ENCODE results near the gene EIF3K.

EIF3K gene

DNA sequence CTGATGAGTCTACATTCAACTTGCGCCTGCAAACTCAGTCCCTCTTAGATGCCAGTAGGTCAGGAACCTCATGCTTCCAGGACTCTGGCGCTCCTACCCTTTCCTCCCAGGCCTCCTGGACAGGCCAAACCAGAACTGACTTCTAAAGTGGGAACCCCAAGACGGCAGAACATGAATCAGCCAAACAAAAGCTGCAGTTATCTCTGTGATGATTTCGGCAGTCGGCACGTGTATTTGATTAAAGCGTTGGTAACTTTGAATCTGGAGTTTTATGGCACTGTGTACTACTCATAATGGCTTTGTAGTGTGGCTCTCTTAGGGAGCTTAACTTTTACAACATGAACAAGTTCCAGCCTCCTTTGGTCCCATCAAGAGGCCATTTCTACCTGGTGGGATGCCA is 42.1 kb downstream of the EIF3K start:
- POLR2A ChIA-PET (ENCODE audit: low non-redundant PET), result interaction anchor here (1.4 kb wide), 1 partner anchor 22 kb away, joined by 4 read pairs; no protein-coding TSS in a partner anchor
- CTCF ChIA-PET, result no interaction called here

DNA sequence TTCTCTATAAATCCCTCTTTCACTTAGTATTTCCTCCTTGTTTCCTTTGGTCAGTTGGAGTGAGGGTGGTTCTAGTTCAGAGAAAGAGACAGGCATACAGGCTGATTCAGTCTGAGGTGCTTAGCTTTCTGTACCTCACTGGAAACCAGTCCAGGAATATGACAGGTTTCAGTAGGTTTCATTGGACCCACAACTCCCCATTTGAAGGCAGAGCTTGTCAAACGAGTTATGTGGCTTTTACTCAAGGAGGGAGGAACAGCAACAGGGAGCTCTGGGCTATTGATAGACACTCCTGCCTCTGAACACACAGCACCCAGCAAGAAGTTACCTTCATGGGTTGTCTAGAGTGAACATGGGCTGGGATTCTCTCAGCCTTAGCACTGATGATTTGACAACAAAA is 43.0 kb downstream of the EIF3K start:
- CTCF ChIA-PET, result interaction anchor here (0.7 to 1.0 kb wide), 2 partner anchors 26 to 152 kb away, joined by 3 to 8 read pairs; no protein-coding TSS in a partner anchor
- peak overlapping the region; percentile 98 for H3K27ac ChIP-seq
- TF ChIP-seq, protein P1, sequence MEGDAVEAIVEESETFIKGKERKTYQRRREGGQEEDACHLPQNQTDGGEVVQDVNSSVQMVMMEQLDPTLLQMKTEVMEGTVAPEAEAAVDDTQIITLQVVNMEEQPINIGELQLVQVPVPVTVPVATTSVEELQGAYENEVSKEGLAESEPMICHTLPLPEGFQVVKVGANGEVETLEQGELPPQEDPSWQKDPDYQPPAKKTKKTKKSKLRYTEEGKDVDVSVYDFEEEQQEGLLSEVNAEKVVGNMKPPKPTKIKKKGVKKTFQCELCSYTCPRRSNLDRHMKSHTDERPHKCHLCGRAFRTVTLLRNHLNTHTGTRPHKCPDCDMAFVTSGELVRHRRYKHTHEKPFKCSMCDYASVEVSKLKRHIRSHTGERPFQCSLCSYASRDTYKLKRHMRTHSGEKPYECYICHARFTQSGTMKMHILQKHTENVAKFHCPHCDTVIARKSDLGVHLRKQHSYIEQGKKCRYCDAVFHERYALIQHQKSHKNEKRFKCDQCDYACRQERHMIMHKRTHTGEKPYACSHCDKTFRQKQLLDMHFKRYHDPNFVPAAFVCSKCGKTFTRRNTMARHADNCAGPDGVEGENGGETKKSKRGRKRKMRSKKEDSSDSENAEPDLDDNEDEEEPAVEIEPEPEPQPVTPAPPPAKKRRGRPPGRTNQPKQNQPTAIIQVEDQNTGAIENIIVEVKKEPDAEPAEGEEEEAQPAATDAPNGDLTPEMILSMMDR (conservative IDR thresholded peaks at IDR 0.05; ENCODE audit: low read depth), result no peak
- POLR2A ChIA-PET (ENCODE audit: low non-redundant PET), result interaction anchor here (1.4 kb wide), 1 partner anchor 22 kb away, joined by 4 read pairs; no protein-coding TSS in a partner anchor
- no peak for DNase-seq (ENCODE audit: low spot score)

More for the DNA sequence above, 42.1 kb downstream of the EIF3K start:
- TF ChIP-seq, protein P1 (conservative IDR thresholded peaks at IDR 0.05; ENCODE audit: low read depth), result no peak
- peak overlapping the region; percentile 98 for H3K27ac ChIP-seq
- DNase-seq (ENCODE audit: low spot score), result no peak

DNA sequence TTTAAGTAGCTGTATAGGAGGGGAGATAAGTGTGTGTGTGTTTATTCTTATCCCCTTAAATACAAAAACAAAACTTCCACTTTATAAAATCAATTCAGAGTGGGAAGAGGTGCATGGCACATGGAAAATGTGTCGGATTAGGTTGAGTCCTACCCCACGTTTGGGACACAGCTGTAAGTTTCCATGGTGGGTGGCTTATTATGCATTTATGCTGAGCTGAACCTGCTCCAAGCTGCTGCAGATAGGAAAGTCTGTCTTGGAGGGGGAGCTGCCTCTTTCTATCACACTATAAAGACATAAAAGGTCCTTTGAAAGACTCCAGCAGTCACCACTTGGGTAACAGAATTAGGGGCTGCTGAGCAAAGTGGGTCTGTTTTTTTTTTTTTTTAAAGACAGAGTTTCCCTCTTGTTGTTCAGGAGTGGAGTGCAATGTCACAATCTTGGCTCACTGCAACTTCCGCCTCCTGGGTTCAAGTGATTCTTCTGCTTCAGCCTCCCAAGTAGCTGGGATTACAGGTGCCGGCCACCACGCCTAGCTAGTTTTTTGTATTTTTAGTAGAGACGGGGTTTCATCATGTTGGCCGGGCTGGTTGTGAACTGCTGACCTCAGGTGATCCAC is 43.7 kb downstream of the EIF3K start:
- H3K27ac ChIP-seq, result peak overlapping the region; percentile 98
- POLR2A ChIA-PET (ENCODE audit: low non-redundant PET), result interaction anchor here (1.2 to 1.4 kb wide), 2 partner anchors 21 to 24 kb away, joined by 3 to 4 read pairs; no protein-coding TSS in a partner anchor
- no peak for DNase-seq (ENCODE audit: low spot score)
- TF ChIP-seq, protein P1 (conservative IDR thresholded peaks at IDR 0.05; ENCODE audit: low read depth), result no peak
- CTCF ChIA-PET, result interaction anchor here (1.0 to 1.1 kb wide), 2 partner anchors 18 to 25 kb away, joined by 5 to 8 read pairs; no protein-coding TSS in a partner anchor

DNA sequence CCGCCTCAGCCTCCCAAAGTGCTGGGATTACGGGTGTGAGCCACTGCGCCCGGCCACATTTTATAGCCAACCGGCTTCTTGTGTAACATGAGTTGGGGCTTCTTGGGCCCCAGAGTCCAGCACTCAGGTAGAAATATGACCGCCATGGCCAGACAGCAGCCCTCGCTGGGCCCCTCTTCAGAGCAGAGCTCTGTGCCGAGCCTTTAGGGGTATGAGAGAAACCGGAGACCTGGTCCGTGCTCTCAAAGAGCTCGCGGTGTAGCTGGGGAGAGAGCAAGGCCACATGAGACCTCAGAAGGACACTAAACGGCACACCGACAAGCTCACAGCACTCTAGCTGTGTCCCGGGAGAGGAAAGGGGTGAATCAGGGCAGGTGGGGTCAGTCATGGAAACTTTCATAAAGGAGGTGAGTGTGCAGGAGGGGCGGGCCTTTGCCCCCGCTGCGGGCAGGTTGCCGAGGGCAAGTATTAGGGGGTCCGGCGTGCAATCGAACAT is 44.2 kb downstream of the EIF3K start:
- no peak for DNase-seq (ENCODE audit: low spot score)
- TF ChIP-seq, protein P1 (conservative IDR thresholded peaks at IDR 0.05; ENCODE audit: low read depth), result no peak
- ChIA-PET POLR2A (ENCODE audit: low non-redundant PET) (interaction anchor here (1.2 kb wide), 1 partner anchor 25 kb away, joined by 3 read pairs; no protein-coding TSS in a partner anchor), CTCF (interaction anchor here (1.1 kb wide), 1 partner anchor 18 kb away, joined by 5 read pairs; no protein-coding TSS in a partner anchor)
- peak overlapping the region; percentile 87 for H3K27ac ChIP-seq

DNA sequence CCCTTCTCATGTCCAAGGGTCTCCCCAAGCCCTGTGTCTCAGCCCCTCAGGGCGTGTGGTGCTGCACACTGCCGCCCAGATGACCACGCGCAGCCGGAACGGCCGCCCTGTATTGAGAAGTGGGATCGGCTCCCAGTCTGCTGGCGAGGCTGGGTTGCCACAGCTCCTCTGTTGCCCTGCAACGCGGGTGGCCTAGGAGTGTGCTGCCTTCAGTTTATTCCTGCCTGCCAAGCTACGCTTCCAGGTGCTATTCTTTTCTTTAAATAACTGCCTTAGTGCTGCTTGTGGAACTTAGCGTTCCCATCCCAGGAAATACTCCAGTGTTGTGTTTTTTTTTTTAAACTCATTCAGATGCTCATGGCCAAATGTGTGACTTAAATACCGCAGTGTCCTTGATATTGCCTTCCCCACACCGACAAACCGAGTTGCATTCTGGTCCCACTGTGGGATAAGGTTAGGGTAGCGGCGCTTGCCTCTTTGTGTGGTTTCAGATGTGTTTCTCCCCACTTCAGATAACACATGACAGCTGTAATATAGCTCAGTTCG is 45.0 kb downstream of the EIF3K start:
- CTCF ChIA-PET, result interaction anchor here (0.6 to 1.1 kb wide), 2 partner anchors 17 to 29 kb away, joined by 3 to 5 read pairs; no protein-coding TSS in a partner anchor
- TF ChIP-seq, protein P1 (conservative IDR thresholded peaks at IDR 0.05; ENCODE audit: low read depth), result no peak
- DNase-seq (ENCODE audit: low spot score), result no peak
- H3K27ac ChIP-seq, result peak overlapping the region; percentile 87
- POLR2A ChIA-PET (ENCODE audit: low non-redundant PET), result no interaction called here

DNA sequence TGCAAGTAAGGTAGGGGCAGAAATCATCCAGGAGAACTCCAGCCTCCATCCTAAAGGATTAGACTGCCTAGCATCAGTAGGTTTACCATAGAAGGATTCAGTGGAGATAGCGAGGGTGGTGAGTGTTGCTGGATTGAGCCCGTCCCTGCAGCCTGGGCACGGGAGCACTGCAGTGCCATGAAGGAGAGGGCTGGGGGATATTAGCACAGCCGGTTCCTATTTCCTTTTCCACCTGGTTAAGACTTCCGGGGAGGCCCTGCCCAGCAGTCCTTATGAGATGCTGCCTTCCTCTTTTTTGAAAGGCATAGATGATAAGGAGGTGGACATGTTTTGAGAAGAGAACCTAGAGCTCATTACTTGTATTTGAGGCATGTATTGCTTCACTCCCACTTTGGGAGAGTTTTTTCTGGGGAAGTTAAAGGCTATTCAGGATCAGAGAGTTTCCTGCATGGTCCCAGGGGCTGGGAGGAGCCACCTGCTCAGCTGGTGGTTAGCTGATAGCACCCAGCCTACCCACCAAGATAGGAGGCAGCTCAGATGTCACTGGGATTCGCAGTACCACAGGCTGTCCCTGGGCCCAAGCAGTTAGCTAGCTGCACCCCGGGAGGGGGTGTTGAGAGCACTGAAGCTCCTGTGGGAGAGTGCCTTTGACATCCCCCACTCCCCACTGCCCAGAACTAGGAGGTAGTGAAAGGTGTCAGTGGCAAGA is 45.7 kb downstream of the EIF3K start:
- ChIA-PET CTCF (interaction anchor here (0.6 kb wide), 2 partner anchors 25 to 29 kb away, joined by 3 read pairs; no protein-coding TSS in a partner anchor), POLR2A (ENCODE audit: low non-redundant PET) (interaction anchor here (0.5 kb wide), 1 partner anchor 149 kb away, joined by 7 read pairs; no protein-coding TSS in a partner anchor)
- H3K27ac ChIP-seq, result peak overlapping the region; percentile 87
- TF ChIP-seq, protein P1 (conservative IDR thresholded peaks at IDR 0.05; ENCODE audit: low read depth), result no peak
- no peak for DNase-seq (ENCODE audit: low spot score)

Data from RWPE1 (cell line).